ENCODE results near the gene PPP1R12B.

The PPP1R12B gene, protein sequence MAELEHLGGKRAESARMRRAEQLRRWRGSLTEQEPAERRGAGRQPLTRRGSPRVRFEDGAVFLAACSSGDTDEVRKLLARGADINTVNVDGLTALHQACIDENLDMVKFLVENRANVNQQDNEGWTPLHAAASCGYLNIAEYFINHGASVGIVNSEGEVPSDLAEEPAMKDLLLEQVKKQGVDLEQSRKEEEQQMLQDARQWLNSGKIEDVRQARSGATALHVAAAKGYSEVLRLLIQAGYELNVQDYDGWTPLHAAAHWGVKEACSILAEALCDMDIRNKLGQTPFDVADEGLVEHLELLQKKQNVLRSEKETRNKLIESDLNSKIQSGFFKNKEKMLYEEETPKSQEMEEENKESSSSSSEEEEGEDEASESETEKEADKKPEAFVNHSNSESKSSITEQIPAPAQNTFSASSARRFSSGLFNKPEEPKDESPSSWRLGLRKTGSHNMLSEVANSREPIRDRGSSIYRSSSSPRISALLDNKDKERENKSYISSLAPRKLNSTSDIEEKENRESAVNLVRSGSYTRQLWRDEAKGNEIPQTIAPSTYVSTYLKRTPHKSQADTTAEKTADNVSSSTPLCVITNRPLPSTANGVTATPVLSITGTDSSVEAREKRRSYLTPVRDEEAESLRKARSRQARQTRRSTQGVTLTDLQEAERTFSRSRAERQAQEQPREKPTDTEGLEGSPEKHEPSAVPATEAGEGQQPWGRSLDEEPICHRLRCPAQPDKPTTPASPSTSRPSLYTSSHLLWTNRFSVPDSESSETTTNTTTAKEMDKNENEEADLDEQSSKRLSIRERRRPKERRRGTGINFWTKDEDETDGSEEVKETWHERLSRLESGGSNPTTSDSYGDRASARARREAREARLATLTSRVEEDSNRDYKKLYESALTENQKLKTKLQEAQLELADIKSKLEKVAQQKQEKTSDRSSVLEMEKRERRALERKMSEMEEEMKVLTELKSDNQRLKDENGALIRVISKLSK

DNA sequence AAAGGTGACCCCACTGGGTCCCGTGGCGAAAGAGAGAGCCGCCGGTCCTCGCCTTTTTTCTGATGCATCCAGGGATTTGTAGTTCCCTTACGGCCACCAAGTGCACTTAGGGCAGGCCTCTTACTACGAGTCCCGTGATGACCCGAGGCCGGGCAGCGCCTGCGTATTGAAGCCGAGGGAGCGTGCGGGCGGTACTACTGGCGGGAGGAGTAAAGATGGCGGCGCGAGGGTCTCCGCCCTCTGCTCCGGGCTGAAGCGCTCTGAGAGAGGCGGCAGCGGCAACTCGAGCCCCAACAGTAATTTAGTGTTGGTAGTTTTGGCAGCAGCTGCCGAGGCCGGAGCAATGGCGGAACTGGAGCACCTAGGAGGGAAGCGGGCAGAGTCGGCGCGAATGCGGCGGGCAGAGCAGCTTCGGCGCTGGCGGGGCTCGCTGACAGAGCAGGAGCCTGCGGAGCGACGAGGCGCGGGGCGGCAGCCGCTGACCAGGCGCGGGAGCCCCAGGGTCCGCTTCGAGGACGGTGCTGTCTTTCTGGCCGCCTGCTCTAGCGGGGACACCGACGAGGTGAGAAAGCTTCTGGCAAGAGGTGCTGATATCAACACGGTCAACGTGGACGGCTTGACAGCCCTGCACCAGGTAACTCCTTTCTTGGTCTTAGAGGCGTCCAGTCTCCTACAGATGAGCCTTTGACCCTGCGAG is at the start of gene PPP1R12B:
Gene PPP1R12B, plus strand, starts transcription at position 191 of the 697 bp plus-strand sequence. Its CDS starts 153 bp downstream, at position 344.
- peak; percentile 70 to 100 (median 97) for DNase-seq

- DNase-seq: no peak
Measured at GRCh38 chr1:202302166-202302565, 46.3 kb upstream of the PPP1R12B start.

DNA sequence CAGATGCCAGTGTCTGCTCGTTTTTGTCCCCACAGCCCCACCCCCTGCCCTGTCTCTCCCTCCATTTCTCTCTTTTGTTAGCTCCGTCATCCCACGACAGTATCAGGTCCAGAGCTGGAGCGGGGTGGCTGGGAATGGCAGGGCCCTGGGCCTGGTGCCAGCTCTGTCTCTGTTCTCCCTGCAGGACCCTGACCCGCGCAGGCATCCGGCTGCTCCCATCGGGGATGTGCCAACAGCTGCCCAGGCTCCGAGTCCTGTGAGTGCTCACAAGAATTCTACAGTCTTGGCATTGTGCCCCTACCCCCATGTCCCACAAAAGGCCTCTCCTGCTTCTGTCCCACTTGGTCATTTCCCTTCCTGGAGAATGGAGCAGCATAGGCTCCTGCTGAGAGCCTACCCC is 44.1 kb upstream of the PPP1R12B start:
- peak in 21 of 51 donors; percentile 3 to 66 (median 28) for DNase-seq

GRCh38 chr1:202305168-202305567 is 43.3 kb upstream of the PPP1R12B start:
- DNase-seq: no peak

- DNase-seq: peak in 24 of 51 donors; percentile 11 to 67 (median 44)
Measured at GRCh38 chr1:202306535-202307345, 41.8 kb upstream of the PPP1R12B start.

GRCh38 chr1:202310071-202310725 is 38.3 kb upstream of the PPP1R12B start:
- no peak for DNase-seq

DNA sequence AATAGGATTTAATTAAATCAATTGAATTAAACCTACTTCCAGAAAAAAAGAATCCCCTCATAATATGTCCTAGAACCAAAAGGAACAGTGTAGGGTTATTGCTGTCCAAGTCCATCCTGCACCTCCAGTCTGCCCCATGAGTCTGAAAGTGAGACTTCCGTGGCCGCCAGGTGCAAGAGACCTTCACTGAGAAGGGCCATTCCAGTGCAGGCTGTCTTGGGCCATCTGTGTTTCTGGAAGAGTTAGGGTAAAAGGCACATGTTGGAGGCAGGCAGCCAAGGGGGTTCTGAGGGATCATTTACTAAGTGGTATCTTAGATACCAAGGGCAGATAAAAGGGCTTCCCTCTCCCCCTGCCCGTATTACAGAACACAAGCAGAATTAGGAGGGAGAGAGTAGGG is 37.8 kb upstream of the PPP1R12B start:
- no peak for DNase-seq

GRCh38 chr1:202311875-202312635 is 36.4 kb upstream of the PPP1R12B start:
- no peak for DNase-seq

GRCh38 chr1:202315576-202316168 is 32.8 kb upstream of the PPP1R12B start:
- DNase-seq: peak in 40 of 51 donors; percentile 5 to 80 (median 46)

GRCh38 chr1:202316186-202316585 is 32.3 kb upstream of the PPP1R12B start:
- DNase-seq: no peak

- DNase-seq: no peak
Measured at GRCh38 chr1:202317941-202318925, 30.3 kb upstream of the PPP1R12B start.

DNA sequence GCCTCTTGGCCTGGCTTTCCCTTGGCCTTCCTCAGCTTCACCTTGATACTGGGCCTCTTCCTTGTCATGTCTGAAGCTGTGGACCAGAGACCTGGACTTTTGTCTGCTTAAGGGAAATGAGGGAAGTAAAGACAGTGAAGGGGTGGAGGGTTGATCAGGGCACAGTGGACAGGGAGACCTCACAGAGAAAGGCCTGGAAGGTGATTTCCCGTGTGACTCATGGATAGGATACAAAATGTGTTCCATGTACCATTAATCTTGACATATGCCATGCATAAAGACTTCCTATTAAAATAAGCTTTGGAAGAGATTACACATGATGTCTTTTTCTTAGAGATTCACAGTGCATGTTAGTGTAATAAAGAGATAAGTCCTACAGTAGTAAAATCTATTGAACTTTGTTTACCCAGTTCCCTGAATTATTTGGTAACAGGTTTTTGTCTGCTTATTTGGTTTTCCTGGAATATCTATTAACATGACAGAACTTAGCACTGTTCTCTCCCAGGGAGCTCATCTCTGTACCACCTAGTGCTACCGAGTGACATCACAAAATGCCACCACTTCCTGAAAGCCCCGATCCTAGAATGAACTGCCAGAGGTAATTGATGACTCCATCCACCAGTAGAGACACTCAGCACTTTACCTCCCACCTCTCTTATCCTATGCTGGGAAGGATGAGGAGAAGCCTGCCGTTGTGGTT is 29.0 kb upstream of the PPP1R12B start:
- DNase-seq: no peak

- no peak for DNase-seq
Measured at GRCh38 chr1:202320081-202320405, 28.5 kb upstream of the PPP1R12B start.

DNA sequence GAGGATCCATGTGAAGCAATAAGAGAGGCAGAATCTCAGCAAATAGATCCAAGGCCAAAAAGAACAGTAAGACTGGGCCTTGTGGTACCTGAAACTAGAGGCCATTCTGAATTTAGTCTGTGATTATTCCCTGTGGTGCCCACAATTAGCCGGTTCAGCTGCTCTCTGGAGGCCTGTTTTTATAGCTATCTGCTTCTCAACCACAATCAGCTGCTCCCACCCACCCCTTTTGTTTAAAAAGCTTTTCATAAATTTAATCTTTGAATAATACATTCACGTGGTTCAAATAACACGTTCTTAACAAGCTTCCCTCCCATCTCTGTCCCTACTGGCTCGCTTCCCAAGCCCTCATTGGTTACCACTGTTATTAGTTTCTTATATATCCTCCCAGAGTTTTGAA is 24.8 kb upstream of the PPP1R12B start:
- no peak for DNase-seq

GRCh38 chr1:202324646-202325045 is 23.9 kb upstream of the PPP1R12B start:
- DNase-seq: no peak

DNA sequence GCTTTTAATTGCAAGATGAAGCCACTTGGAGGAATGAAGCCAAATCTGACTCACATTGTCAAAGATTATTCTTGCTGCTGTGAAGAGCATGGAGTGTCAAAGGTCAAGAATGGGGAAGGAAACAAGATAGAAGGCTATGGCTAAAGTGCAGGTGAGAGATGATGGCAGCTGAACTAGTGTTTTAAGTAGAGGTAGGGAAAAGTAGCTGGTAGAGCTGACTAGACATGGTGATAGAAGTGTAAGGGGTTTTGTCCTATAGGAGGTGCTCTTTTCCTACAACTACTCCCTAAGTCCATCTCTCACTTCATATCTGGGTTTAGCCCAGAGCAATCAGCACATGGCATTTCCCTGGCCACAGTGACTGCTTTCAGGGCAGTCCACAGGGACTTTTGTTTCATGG is 18.6 kb upstream of the PPP1R12B start:
- DNase-seq: no peak

DNA sequence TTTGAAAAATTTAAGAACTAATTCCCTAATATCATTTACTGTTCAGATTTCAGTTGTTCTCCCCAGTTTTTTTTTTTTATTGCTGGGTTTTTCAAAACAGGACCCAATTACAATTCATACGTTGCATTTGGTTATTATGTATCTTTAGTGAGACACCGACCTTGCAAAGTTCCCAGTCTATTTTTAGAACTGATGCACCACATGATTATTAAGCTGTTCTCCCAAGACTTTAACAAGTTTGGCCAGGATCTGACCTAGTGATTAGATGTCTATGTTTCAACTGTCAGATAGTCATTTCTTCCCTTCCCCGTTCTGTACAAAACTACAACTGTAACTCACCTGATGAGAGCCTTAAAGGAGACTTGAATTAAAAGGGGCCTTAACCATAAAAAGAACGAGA is 14.6 kb upstream of the PPP1R12B start:
- no peak for DNase-seq
